Activated naive CD4-positive, alpha-beta T cell treated with Interleukin-2 at 50 U/mL for 16 hours (primary cell): ENCODE results near the gene VN1R4.
"Not testable (repeated sequence)": the region's sequence is repeated elsewhere in the genome, so short reads cannot be mapped to it uniquely, and the experiment has no call there.

ENCODE experiments used
- DNase-seq: peaks from one replicate; pipeline ENCODE4 v3.0.0-alpha.2; 2020

VN1R4 gene, protein sequence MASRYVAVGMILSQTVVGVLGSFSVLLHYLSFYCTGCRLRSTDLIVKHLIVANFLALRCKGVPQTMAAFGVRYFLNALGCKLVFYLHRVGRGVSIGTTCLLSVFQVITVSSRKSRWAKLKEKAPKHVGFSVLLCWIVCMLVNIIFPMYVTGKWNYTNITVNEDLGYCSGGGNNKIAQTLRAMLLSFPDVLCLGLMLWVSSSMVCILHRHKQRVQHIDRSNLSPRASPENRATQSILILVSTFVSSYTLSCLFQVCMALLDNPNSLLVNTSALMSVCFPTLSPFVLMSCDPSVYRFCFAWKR

GRCh38 chr19:53267623-53268022 is at the start of gene VN1R4:
Gene VN1R4 (minus strand): TSS chr19:53267723. CDS start chr19:53267665, 58 bp downstream.
- DNase-seq = not testable (repeated sequence)

GRCh38 chr19:53311897-53312296 is 44.4 kb upstream of the VN1R4 start:
- DNase-seq = no peak

GRCh38 chr19:53311044-53311443 is 43.5 kb upstream of the VN1R4 start:
- DNase-seq = no peak

DNA sequence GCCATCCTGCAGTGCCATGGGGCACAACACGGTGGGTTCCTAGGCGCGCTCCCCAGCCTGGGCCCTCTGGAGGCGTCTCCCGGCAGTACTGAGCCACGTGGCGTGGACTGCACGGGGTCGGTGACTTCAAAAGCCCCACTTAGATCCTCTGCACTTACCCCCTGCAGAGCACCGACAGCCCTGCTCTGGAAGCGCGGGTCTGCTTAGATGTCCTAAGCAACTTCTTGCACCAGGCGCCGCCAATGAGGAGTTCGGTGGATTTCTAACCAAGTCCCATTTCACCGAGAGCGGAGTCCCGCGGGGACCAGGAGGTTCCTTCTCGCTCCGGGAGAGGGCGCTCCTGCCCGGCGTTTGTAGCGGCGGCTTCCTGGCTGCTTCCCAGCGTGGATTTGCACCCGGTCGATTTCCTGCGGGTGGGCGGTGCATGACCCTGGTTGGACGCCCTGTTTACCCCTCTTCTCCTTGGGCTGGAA is 40.9 kb upstream of the VN1R4 start:
- no peak for DNase-seq

DNA sequence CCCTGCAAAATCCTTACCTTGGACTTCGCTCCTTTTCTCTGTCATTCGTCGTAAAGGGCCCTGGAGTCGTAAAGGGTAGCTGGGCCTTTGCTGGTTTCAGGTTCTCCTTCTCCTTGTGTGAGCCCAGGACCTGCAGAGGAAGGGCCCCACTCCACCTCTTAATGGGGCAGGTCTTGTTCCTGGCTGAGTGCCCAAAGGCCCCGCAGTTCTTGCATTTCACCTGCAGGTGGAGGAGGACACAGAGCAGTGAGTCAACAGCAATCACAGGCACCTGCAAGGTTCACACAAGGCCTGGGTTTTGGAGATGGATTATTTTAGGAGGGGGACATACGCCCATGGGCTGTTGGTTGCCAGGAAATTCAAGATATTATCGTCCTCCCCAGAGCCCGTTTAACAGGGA is 33.8 kb upstream of the VN1R4 start:
- DNase-seq = not testable (repeated sequence)

DNA sequence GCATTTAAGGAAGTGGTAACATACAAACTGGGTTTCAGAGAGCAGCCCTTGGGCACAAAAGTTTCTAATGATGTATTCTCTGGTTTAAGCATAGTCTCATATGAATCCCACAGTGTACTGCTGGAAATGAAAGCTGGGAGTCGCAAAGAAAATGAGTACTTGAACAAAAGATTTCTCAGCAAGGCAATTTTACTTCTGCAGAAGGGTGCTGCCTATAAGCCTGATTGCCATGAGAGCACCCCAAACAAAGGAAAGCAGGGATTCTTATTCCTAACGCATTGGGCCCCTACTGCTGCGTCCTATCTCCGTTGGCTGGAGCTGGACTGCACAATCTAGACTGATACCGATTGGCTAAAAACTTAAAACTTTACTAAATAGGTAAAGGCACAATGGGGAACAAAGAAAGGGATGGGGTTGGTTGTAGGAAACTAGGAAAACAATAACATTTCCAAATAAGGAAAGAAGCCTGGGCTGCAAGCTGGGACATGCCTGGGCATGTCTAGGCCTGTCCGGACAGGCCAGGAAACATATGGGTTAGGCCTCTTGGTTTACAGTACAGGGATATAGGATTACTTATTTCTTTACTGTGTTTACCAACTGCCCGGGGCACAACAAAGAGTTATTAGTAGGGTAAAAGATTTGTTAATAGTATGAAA is 27.4 kb upstream of the VN1R4 start:
- no peak for DNase-seq

DNA sequence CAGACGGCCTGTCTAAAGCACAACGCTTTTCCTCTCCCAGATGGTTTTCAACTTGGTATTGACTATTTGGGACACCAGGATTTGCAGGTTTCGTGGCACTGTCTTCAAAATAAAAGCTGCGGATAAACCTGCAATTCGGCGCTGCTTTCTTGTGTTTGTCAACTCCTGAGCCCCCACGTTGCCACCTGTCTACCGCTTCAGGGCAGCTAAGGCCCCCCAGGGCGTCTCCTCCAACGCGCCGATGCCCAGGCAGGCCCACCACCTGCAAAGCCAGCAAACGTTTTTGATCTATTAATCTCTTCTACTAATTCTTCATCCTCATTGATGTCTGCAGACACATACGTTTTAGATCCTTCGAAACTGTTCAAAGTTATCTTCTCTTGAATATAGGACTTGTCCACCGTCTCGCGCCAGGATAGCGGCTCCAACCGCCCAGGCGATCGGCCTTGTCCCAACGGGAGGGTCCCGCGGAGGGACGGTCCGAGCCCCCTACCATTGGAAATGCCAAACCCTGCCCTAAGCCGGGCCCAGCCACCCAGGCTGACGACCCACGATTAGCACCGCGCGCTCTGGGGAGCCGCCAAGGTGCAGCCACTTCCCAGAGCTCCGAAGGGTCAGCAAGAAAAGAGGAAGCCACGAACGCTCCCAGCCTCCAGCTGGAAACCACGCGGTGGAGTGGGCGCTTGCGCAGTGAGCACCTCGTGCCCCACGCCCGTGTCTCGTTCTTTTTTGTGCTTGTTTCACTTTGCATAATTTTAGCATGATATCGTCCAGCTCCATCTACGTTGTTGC is 23.4 kb upstream of the VN1R4 start:
- no peak for DNase-seq

- no peak for DNase-seq
Measured at GRCh38 chr19:53285087-53285486, 17.6 kb upstream of the VN1R4 start.

- peak; percentile 4 for DNase-seq
Measured at GRCh38 chr19:53281947-53282346, 14.4 kb upstream of the VN1R4 start.

DNA sequence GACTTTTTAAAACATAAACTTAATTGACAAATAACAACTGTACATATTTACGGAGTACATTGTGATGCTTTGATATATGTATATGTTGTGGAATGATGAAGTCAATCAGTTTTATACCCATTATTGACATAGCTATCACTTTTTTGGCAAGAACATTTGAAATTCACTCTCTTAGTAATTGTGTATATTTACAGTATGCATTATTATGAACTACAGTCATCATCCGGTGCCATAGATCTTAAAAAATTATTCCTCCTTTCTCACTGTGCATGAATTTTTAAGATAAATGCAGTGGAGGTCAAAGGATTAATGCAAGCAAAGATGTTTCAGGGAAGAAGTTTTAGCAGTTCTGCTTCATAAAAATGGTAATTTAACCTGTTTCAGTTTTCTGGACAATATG is 8.0 kb upstream of the VN1R4 start:
- DNase-seq = no peak

- no peak for DNase-seq
Measured at GRCh38 chr19:53272044-53272443, 4.5 kb upstream of the VN1R4 start.

DNA sequence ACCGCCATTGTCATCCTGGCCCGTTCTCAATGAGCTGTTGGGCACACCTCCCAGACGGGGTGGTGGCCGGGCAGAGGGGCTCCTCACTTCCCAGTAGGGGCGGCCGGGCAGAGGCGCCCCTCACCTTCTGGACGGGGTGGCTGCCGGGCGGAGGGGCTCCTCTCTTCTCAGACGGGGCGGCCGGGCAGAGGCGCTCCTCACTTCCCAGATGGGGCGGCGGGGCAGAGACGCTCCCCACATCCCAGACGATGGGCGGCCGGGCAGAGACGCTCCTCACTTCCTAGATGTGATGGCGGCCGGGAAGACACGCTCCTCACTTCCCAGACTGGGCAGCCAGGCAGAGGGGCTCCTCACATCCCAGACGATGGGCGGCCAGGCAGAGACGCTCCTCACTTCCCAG is 2.3 kb upstream of the VN1R4 start:
- DNase-seq = not testable (repeated sequence)

DNA sequence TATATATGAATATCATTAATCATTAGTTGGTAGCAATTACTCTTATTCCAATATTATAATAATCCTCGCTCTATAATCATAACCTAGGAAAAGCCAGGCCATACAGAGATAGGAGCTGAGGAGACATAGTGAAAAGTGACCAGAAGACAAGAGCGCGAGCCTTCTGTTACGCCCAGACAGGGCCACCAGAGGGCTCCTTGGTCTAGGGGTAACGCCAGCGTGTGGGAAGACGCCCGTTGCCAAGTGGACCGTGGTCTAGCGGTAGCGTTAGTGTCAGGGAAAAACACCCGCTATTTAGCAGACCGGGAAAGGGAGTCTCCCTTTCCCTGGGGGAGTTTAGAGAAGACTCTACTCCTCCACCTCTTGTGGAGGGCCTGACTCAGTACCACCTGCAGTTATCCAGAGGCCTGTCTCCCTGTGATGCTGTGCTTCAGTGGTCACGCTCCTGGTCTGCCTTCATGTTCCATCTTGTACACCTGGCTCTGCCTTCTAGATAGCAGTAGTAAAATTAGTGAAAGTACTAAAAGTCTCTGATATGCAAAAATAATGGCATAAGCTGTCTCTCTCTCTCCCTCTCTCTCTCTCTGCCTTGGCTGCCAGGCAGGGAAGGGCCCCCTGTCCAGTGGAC is 9.7 kb downstream of the VN1R4 start, which contains the start of gene VN1R2:
Gene VN1R2, plus strand, starts transcription at position 578 of the 628 bp plus-strand sequence. CDS start 84 bp downstream, outside the sequence.
- DNase-seq = not testable (repeated sequence)

- DNase-seq = peak; percentile 81
Measured at GRCh38 chr19:53254411-53255341, 12.8 kb downstream of the VN1R4 start, which contains the start of gene ZNF677. Gene ZNF677 (minus strand): TSS chr19:53254873. CDS start chr19:53251550, 3,323 bp downstream.

DNA sequence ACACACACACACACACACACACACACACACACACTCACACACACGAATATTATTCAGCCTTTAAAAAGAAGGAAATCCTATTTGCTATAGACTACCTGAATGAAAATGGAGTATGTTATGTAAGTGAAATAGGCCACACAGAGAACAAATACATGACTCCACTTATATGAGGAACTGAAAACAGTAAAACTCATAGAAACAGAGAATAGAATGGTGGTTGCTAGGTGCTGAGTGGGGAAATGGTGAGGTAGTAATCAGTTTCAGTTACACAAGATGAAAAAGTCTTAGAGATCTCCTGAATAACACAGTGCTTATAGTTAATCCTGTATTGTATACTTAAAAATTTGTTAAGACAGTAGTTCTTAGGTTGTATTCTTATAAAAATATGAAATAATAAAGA is 21.0 kb downstream of the VN1R4 start:
- no peak for DNase-seq

DNA sequence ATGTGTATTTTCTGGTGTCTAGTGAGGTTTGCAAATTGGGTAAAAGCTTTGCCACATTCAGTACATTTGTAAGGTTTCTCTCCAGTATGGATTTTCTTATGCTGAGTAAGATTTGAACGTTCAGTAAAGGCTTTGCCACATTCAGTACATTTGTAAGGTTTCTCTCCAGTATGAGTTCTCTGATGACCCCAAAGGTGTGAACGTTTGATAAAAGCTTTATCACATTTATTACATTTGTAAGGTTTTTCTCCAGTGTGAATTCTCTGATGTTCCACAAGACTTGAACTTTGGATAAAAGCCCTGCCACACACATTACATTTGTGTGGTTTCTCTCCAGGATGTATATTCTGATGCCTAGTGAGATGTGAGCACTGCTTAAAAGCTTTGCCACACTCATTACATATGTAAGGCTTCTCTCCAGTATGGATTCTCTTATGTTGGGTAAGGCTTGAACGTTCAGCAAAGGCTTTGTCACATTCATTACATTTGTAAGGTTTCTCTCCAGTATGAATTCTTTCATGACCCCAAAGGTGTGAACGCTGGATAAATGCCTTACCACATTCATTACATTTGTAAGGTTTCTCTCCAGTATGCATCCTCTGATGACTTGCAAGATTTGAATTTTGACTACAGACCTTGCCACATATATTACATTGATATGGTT is 30.3 kb downstream of the VN1R4 start:
- DNase-seq = no peak

GRCh38 chr19:53224606-53225005 is 42.9 kb downstream of the VN1R4 start:
- no peak for DNase-seq

GRCh38 chr19:53222716-53223115 is 44.8 kb downstream of the VN1R4 start:
- DNase-seq = not testable (repeated sequence)
